DND-41 (cell line): ENCODE measurements around the gene TFEB.
A peak's percentile ranks its signal among the peaks of the same experiment; 100 is the strongest.

Experiments
- EZH2 ChIP-seq: IDR thresholded peaks from 3 replicates; pipeline ENCODE4 v1.6.1; 2012; ENCODE audit warnings: borderline replicate concordance, low read depth, mild to moderate bottlenecking, moderate library complexity, low read length, inconsistent platforms; ENCODE audit not compliant: severe bottlenecking
- TF ChIP-seq, protein P1 (sequence below): IDR thresholded peaks from 2 replicates; pipeline ENCODE4 v1.5.1; 2012; ENCODE audit warnings: borderline replicate concordance, low read length, moderate library complexity, mild to moderate bottlenecking; ENCODE audit not compliant: poor library complexity, severe bottlenecking; ENCODE audit errors: extremely low read depth

DNA sequence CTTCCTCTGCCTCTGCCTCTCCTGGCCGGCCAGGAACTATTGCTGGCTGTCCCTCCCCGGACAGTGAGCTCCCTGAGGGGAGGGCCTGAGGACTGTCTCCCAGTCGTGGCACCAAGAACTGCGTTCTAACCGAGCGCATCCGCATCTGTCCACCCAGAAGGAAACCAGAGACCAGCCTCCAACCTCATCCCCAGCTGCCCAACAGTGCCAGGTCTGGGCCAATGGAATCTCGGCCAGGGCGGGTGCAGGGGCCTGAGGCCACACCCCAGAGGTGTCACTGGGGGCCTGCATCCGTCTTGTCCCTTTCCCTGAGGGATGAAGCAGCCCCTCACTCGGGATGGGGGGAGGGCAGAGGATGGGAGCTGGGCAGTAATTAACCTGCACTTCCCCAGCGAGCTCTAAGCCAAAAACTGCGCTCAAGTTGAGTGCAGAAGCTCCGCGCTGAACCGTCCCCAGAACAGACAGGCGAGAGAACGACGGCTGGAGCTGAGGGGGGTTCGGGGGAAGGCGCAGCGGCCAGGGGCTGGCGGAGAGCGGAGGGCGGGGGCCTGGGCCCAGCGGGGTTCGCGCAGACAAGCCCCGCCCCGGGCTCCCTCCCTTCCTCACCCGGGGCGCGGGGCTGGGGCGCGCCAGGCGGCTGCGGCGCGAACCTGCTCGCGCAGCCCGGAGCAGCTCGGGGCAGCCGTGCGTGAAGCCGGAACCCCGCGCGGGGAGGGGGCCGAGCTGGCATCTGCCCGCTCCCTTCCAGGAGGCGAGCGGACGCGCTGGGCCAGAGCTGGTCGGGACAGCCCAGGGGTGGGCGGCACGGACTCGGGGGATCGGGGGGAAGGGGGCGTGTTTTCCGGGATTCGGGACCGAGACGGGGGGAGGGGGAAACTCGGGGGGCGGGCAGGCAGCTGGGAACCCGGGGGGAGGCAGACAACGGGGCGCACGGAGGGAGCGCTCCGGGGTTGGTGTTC, 1.4 kb downstream of the TFEB start:
- TF ChIP-seq, protein P1, sequence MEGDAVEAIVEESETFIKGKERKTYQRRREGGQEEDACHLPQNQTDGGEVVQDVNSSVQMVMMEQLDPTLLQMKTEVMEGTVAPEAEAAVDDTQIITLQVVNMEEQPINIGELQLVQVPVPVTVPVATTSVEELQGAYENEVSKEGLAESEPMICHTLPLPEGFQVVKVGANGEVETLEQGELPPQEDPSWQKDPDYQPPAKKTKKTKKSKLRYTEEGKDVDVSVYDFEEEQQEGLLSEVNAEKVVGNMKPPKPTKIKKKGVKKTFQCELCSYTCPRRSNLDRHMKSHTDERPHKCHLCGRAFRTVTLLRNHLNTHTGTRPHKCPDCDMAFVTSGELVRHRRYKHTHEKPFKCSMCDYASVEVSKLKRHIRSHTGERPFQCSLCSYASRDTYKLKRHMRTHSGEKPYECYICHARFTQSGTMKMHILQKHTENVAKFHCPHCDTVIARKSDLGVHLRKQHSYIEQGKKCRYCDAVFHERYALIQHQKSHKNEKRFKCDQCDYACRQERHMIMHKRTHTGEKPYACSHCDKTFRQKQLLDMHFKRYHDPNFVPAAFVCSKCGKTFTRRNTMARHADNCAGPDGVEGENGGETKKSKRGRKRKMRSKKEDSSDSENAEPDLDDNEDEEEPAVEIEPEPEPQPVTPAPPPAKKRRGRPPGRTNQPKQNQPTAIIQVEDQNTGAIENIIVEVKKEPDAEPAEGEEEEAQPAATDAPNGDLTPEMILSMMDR = peak; percentile 15
- TF ChIP-seq EZH2 = no peak
